Mesodermal cell (in vitro differentiated cells): ENCODE results near the gene ELMOD3. TPM values are rescaled to one million over a fixed set of nuclear protein-coding genes. Genes with fewer than 3 reads are reported as not detected.
"Not testable (repeated sequence)": the region's sequence is repeated elsewhere in the genome, so short reads cannot be mapped to it uniquely, and the experiment has no call there.

Experiments
- H3K27ac ChIP-seq: 2 replicates; pipeline ENCODE4 v1.7.0; 2013; ENCODE audit warnings: mild to moderate bottlenecking, low read depth, low read length, moderate library complexity; ENCODE audit not compliant: severe bottlenecking
- H3K36me3 ChIP-seq: 2 replicates; pipeline ENCODE4 v1.7.1; 2013; ENCODE audit warnings: mild to moderate bottlenecking, low read length, moderate library complexity; ENCODE audit not compliant: control insufficient read depth, insufficient read depth
- H3K4me1 ChIP-seq: one replicate; pipeline ENCODE4 v1.7.1; 2013; ENCODE audit warnings: mild to moderate bottlenecking, low read length; ENCODE audit not compliant: insufficient read depth, control insufficient read depth, poor library complexity, severe bottlenecking
- H3K4me3 ChIP-seq: 2 replicates; pipeline ENCODE4 v1.7.0; 2013; ENCODE audit warnings: low read length, control low read depth, mild to moderate bottlenecking; ENCODE audit not compliant: insufficient read depth, poor library complexity, severe bottlenecking; ENCODE audit errors: extremely low read depth
- H3K9me3 ChIP-seq: 2 replicates; pipeline ENCODE4 v1.7.1; 2013; ENCODE audit warnings: mild to moderate bottlenecking, low read length, moderate library complexity; ENCODE audit not compliant: control insufficient read depth
- WGBS, 2 experiments: methylation state at CpG; one replicate each; pipeline ENCODE4 v1.1.5; 2013; ENCODE audit warnings: missing lambda C conversion rate in 2 of 2; ENCODE audit not compliant: insufficient coverage in 2 of 2; 5-methylcytosine and 5-hydroxymethylcytosine counted together
- polyA plus RNA-seq, 2 experiments: library from polyadenylated mRNA; stranded (reverse); fragments of 50-300 nt; gene quantifications; one replicate each; pipeline ENCODE4 v1.2.3, GENCODE V29; 2013

ELMOD3 gene
- polyA plus RNA-seq (2013, experiment 1 of 2): 11.8 TPM
- 16.2 TPM for polyA plus RNA-seq (2013, experiment 2 of 2)

GRCh38 chr2:85354286-85355072, at the start of gene ELMOD3, which contains the start of gene RETSAT:
ELMOD3 (plus strand) TSS chr2:85354769; CDS start chr2:85357199, 2,430 bp downstream.
RETSAT (minus strand) TSS chr2:85354528; CDS start chr2:85354507, 21 bp downstream.
- Histone ChIP-seq H3K4me3 (peak within 1 kb of the TSS; percentile 87), H3K4me1 (peaks cover 3% of the 10 kb centered on the region), H3K9me3 (no peaks in the 10 kb centered on the region), H3K27ac (peak within 1 kb of the TSS; percentile 62), H3K36me3 (peaks cover 55% of the 10 kb centered on the region)
- WGBS, 2 experiments: 2 to 3% methylated on average over 39 to 42 of the region's 42 CpGs

- Histone ChIP-seq H3K27ac (no peak overlapping the region), H3K4me1 (peaks cover 21% of the 10 kb centered on the region), H3K36me3 (peaks cover 65% of the 10 kb centered on the region), H3K9me3 (no peaks in the 10 kb centered on the region), H3K4me3 (no peak overlapping the region)
- WGBS, 2 experiments: 87 to 98% methylated on average over 2 to 7 of the region's 9 CpGs
Measured at GRCh38 chr2:85307527-85307897, 47.1 kb upstream of the ELMOD3 start.

DNA sequence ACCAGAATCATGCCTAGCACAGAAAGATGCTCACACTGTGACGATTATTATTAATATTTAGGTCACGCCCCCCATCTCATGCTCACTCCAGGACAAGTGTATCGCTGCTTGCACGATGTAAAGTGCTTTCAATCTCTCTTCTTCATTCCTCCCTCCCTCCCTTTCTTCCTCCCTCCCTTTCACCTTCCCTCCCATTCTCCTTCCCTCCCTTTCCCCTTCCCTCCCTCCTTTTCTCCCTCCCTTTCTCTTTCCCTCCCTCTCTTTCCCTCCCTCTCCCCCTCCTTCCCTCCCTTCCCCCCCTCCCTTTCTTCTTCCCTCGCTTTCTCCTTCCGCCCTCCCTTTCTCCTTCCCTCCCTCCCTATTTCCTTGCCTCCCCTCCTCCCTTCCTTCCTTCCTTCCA, 46.4 kb upstream of the ELMOD3 start:
- H3K36me3 ChIP-seq: peaks cover 58% of the 10 kb centered on the region
- WGBS, 2 experiments: 95 to 96% methylated on average over 4 to 5 of the region's 6 CpGs
- no peak overlapping the region for H3K27ac ChIP-seq
- H3K4me3 ChIP-seq: no peak overlapping the region
- no peaks in the 10 kb centered on the region for H3K9me3 ChIP-seq
- H3K4me1 ChIP-seq: peaks cover 21% of the 10 kb centered on the region

GRCh38 chr2:85308896-85309555, 45.5 kb upstream of the ELMOD3 start:
- 77 to 81% methylated on average over 9 to 10 of the region's 15 CpGs for WGBS, 2 experiments
- peaks cover 28% of the 10 kb centered on the region for H3K4me1 ChIP-seq
- H3K4me3 ChIP-seq: no peak overlapping the region
- H3K9me3 ChIP-seq: no peaks in the 10 kb centered on the region
- H3K36me3 ChIP-seq: peaks cover 53% of the 10 kb centered on the region
- H3K27ac ChIP-seq: peak overlapping the region; percentile 43

GRCh38 chr2:85309699-85310321, 44.8 kb upstream of the ELMOD3 start:
- WGBS, 2 experiments: 72 to 79% methylated on average over 16 to 18 of the region's 19 CpGs
- peaks cover 49% of the 10 kb centered on the region for H3K36me3 ChIP-seq
- no peaks in the 10 kb centered on the region for H3K9me3 ChIP-seq
- H3K4me3 ChIP-seq: no peak overlapping the region
- H3K27ac ChIP-seq: peak overlapping the region; percentile 43
- peaks cover 30% of the 10 kb centered on the region for H3K4me1 ChIP-seq

GRCh38 chr2:85310330-85310729, 44.2 kb upstream of the ELMOD3 start:
- H3K9me3 ChIP-seq: no peaks in the 10 kb centered on the region
- H3K4me1 ChIP-seq: peaks cover 30% of the 10 kb centered on the region
- H3K4me3 ChIP-seq: no peak overlapping the region
- no peak overlapping the region for H3K27ac ChIP-seq
- peaks cover 47% of the 10 kb centered on the region for H3K36me3 ChIP-seq
- WGBS, 2 experiments: 100% methylated on average over 1 to 3 of the region's 3 CpGs

DNA sequence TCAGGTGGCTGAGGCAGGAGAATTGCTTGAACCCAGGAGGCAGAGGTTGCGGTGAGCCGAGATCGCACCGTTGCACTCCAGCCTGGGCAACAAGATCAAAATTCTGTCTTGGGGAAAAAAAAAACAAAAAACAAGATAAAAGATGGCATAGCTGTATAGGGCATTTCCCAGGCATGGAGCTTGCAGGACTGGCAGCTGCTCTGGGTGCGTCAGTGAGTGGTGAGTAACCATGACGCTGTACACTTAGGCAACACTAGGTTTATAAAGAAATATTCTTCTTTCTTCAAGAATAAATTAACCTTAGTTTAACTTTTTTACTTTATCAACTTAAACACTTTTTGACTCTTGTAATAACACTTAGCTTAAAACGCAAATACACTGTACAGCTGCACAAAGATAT, 42.2 kb upstream of the ELMOD3 start:
- no peak overlapping the region for H3K27ac ChIP-seq
- H3K4me3 ChIP-seq: no peak overlapping the region
- H3K4me1 ChIP-seq: peaks cover 30% of the 10 kb centered on the region
- H3K9me3 ChIP-seq: no peaks in the 10 kb centered on the region
- H3K36me3 ChIP-seq: peaks cover 40% of the 10 kb centered on the region
- 91 to 94% methylated on average over 4 to 6 of the region's 7 CpGs for WGBS, 2 experiments

GRCh38 chr2:85314884-85315242, 39.7 kb upstream of the ELMOD3 start:
- no peak overlapping the region for H3K27ac ChIP-seq

DNA sequence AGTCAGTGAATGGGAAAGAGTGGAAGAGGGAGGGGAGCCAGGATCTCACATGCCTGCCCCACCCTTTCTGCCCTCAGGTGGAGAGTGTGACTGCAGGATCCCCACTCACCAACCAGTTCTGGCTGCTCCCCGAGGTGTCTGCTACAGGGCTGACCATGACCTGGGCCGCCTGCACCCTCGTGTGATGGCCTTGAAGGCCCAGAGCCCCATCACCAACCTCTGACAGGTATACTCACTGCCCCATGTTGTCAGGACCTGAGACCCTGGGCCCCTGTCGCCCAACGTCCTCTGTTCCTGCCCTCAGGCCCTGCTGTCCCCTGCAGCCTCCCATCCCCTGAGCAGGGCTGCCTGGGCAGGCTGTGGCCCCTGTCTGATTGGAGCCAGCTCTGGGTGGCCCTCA, 38.6 kb upstream of the ELMOD3 start:
- H3K27ac ChIP-seq, H3K9me3 ChIP-seq, H3K4me3 ChIP-seq: not testable (repeated sequence)
- peaks cover 13% of the 10 kb centered on the region for H3K4me1 ChIP-seq
- WGBS, 2 experiments: 86 to 100% methylated on average over 2 to 3 of the region's 5 CpGs
- peaks cover 47% of the 10 kb centered on the region for H3K36me3 ChIP-seq

More at GRCh38 chr2:85314884-85315242, 39.7 kb upstream of the ELMOD3 start:
- Histone ChIP-seq H3K4me1 (peaks cover 23% of the 10 kb centered on the region), H3K9me3 (no peaks in the 10 kb centered on the region), H3K36me3 (peaks cover 37% of the 10 kb centered on the region), H3K4me3 (no peak overlapping the region)
- WGBS, 2 experiments: 94 to 96% methylated on average over 9 of the region's 10 CpGs

GRCh38 chr2:85318222-85319074, 36.1 kb upstream of the ELMOD3 start:
- no peak overlapping the region for H3K4me3 ChIP-seq
- H3K36me3 ChIP-seq: peaks cover 72% of the 10 kb centered on the region
- peaks cover 12% of the 10 kb centered on the region for H3K4me1 ChIP-seq
- H3K9me3 ChIP-seq: no peaks in the 10 kb centered on the region
- H3K27ac ChIP-seq: peak overlapping the region; percentile 1
- WGBS, 2 experiments: 95% methylated on average over 11 of the region's 11 CpGs
